LNCAP (cell line): ENCODE data around the gene UBR3.

ENCODE experiments used
- CTCF ChIP-seq: fragments of 450-650 bp; IDR thresholded peaks from 2 replicates; pipeline ENCODE4 v1.5.1; 2017; ENCODE audit warnings: mild to moderate bottlenecking

Gene UBR3

GRCh38 chr2:169834401-169834800 lies 7.1 kb downstream of the UBR3 start:
- TF ChIP-seq CTCF = no peak

- no peak for TF ChIP-seq CTCF
Measured at GRCh38 chr2:169838743-169839489, 11.7 kb downstream of the UBR3 start.

GRCh38 chr2:169839954-169840746 lies 12.9 kb downstream of the UBR3 start:
- no peak for TF ChIP-seq CTCF

- no peak for TF ChIP-seq CTCF
Measured at GRCh38 chr2:169840747-169841142, 13.5 kb downstream of the UBR3 start.

DNA sequence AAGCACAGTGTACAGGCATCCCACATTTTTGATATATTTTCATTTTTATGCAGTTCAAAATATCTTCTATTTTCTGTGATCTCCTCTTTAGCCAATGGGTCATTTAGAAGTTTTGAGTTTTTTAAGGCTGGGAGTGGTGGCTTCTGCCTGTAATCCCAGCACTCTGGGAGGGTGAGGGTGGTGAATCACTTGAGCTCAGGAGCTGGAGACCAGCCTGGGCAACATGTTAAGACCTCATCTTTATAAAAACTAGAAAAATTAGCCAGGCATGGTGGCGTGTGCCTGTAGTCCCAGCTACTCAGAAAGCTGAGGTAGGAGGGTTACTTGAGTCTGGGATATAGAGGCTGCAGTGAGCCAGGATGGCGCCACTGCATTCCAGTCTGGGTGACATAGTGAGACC lies 17.8 kb downstream of the UBR3 start:
- TF ChIP-seq CTCF = no peak

DNA sequence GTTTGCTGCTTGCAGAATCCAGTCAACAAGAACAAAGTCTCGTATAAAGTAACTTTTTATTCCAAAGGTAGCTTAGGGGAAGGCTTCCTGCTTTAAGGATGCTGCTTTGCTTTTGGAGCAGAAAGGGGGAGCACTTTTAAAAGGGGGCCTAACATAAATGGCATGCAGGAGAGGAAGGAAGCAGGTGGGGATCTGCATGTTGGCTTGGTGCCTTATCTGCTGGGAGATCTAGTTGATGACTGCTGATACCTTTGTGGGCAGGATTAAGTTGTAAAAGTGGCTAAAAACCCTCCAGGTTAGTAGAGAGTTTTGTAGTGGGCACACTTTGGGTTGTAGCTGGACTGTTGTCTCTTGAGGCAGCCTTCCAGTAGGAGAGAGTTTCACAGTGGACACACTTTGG lies 22.5 kb downstream of the UBR3 start:
- no peak for TF ChIP-seq CTCF

GRCh38 chr2:169853041-169853668 lies 25.9 kb downstream of the UBR3 start:
- no peak for TF ChIP-seq CTCF
